K562 (cell line): Measurements from ENCODE around the gene FKBP1B. TPM values are rescaled to one million over a fixed set of nuclear protein-coding genes. Genes with fewer than 3 reads are reported as not detected.

Source experiments
- ATF7 ChIP-seq: fragments of 450-650 bp; IDR thresholded peaks from 2 replicates; pipeline ENCODE4 v1.7.1; 2014; ENCODE audit warnings: mild to moderate bottlenecking, moderate library complexity
- CBX3 ChIP-seq, 2 experiments: IDR thresholded peaks; 1 replicate in 1 of 2; 2 replicates in 1 of 2; pipeline ENCODE4 v1.6.1; 2012; ENCODE audit warnings: inconsistent platforms in 2 of 2, low read length in 2 of 2, borderline replicate concordance in 1 of 2, control low read depth in 1 of 2
- CTCF ChIP-seq, 3 experiments: IDR thresholded peaks in 2 of 3; conservative IDR thresholded peaks in 1 of 3; 2 replicates each; pipeline ENCODE4 v1.5.1; 2011 to 2012; ENCODE audit warnings: low read length in 3 of 3, mild to moderate bottlenecking in 3 of 3, control low read depth in 2 of 3, improper control_type of control experiment in 1 of 3, inconsistent platforms in 1 of 3, low read depth in 1 of 3, mixed read lengths in 1 of 3, moderate library complexity in 1 of 3; ENCODE audit not compliant: insufficient read depth in 2 of 3
- CTCFL ChIP-seq: IDR thresholded peaks from 2 replicates; pipeline ENCODE4 v1.6.1; 2011; ENCODE audit warnings: borderline replicate concordance, low read depth, mild to moderate bottlenecking, moderate library complexity, low read length; ENCODE audit not compliant: insufficient read depth, poor library complexity, severe bottlenecking
- DEAF1 ChIP-seq: fragments of 450-650 bp; formaldehyde crosslinking; IDR thresholded peaks from 2 replicates; pipeline ENCODE4 v1.4.0; 2020; ENCODE audit warnings: mild to moderate bottlenecking, moderate library complexity
- HLTF ChIP-seq: fragments of 450-650 bp; IDR thresholded peaks from 2 replicates; pipeline ENCODE4 v1.6.1; 2016
- MIER1 ChIP-seq: fragments of 450-650 bp; IDR thresholded peaks from 2 replicates; pipeline ENCODE4 v1.6.1; 2016; ENCODE audit warnings: antibody characterized with exemption, mild to moderate bottlenecking, low read depth
- NEUROD1 ChIP-seq: fragments of 150-350 bp; IDR thresholded peaks from 2 replicates; pipeline ENCODE4 v1.6.1; 2014; ENCODE audit warnings: borderline replicate concordance, low read length, low read depth; ENCODE audit not compliant: partially characterized antibody
- PCBP1 ChIP-seq: fragments of 200-400 bp; formaldehyde crosslinking; IDR thresholded peaks from 2 replicates; pipeline ENCODE4 v1.6.1; 2018; ENCODE audit warnings: mild to moderate bottlenecking, low read depth, low read length; ENCODE audit not compliant: poor library complexity, severe bottlenecking
- POLR2B ChIP-seq: fragments of 450-650 bp; IDR thresholded peaks from 2 replicates; pipeline ENCODE4 v1.6.1; 2018; ENCODE audit warnings: low read depth; ENCODE audit not compliant: partially characterized antibody
- RBM22 ChIP-seq: fragments of 200-400 bp; formaldehyde crosslinking; IDR thresholded peaks from 2 replicates; pipeline ENCODE4 v1.6.1; 2018; ENCODE audit warnings: low read length, low read depth; ENCODE audit not compliant: poor library complexity, severe bottlenecking
- RBM39 ChIP-seq: fragments of 200-400 bp; formaldehyde crosslinking; optimal IDR thresholded peaks from 2 replicates; pipeline ENCODE3; 2018; ENCODE audit warnings: low read depth, low read length
- REST ChIP-seq, 2 experiments: fragments of 450-650 bp; formaldehyde crosslinking in 1 of 2; IDR thresholded peaks; 2 replicates each; pipeline versions ENCODE4 v1.4.0 to v1.6.1; 2014 to 2020; ENCODE audit warnings: mild to moderate bottlenecking in 2 of 2, borderline replicate concordance in 1 of 2, low read depth in 1 of 2
- ZNF146 ChIP-seq: IDR thresholded peaks from one replicate; pipeline ENCODE4 v1.6.1; 2018; ENCODE audit warnings: missing compliant biosample characterization; ENCODE audit not compliant: unreplicated experiment
- polyA plus RNA-seq, 8 experiments: library from polyadenylated mRNA; depleted of rRNA in 4 of 8; stranded (reverse) in 5 of 8; unstranded in 3 of 8; fragments of >200 nt; fragmentation: Nextera tagmentation in 2 of 8; fragmentation: Illumina TruSeq in 1 of 8; extraction: Ambion mirVana in 2 of 8; extraction: Trizol in 1 of 8; gene quantifications; 2 replicates each; pipeline versions ENCODE4 v1.2.1 to v1.2.3, GENCODE V29; 2011 to 2014; ENCODE audit warnings: inconsistent platforms in 1 of 8, missing spikeins in 1 of 8
- total RNA-seq, 7 experiments: library from RNA; depleted of rRNA in 6 of 7; stranded (reverse); fragments of >200 nt in 6 of 7; fragmentation: Illumina TruSeq in 2 of 7; extraction: Trizol in 2 of 7; gene quantifications; 2 replicates each; pipeline versions ENCODE4 v1.2.1 to v1.2.3, GENCODE V29; 2011 to 2021; ENCODE audit warnings: low replicate concordance in 1 of 7

FKBP1B gene
- total and polyA plus RNA-seq, 9 of the 15 experiments (the other 6 are each of a cell fraction or from before 2014, with no cell fraction given), result 0.58 to 9.4 (median 1.6) TPM

- TF ChIP-seq CTCFL (no peak), NEUROD1 (no peak), CTCF (IDR thresholded peaks at IDR 0.05 in 2 of 3, conservative IDR thresholded peaks at IDR 0.05 in 1 of 3; ENCODE audit: insufficient read depth in 2 of 3, low read depth in 1 of 3, low read length in 3 of 3) (peak; percentile 38 to 54 (median 48)), HLTF (no peak), MIER1 (no peak), ATF7 (no peak), PCBP1 (no peak), ZNF146 (CRISPR knock-in tag) (no peak), RBM39 (no peak), POLR2B (no peak), RBM22 (peak; percentile 62), DEAF1 (CRISPR knock-in tag) (no peak), REST (IDR thresholded peaks at IDR 0.05; ENCODE audit: borderline replicate concordance) (peak; percentile 34; the same call in 1 of the 2 replicates), REST (CRISPR knock-in tag; IDR thresholded peaks at IDR 0.05; ENCODE audit: low read depth) (no peak), CBX3 (IDR thresholded peaks at IDR 0.05; ENCODE audit: borderline replicate concordance in 1 of 2, low read length in 2 of 2) (no peak)
Observed at GRCh38 chr2:24024018-24024417, 25.5 kb upstream of the FKBP1B start (continued).
